Activated naive CD8-positive, alpha-beta T cell treated with anti-CD3 and anti-CD28 coated beads for 36 hours (primary cell): ENCODE measurements around the gene IFNA6. TPM values are rescaled to one million over a fixed set of nuclear protein-coding genes. Genes with fewer than 3 reads are reported as not detected.

Source experiments
- DNase-seq: peaks from one replicate; pipeline ENCODE4 v3.0.0; 2021
- H3K27ac Mint-ChIP-seq: one replicate; pipeline ENCODE4 v1.8.0; 2022; ENCODE audit warnings: mild to moderate bottlenecking, moderate library complexity, mixed read lengths
- H3K27me3 Mint-ChIP-seq: one replicate; pipeline ENCODE4 v1.8.0; 2022; ENCODE audit warnings: mild to moderate bottlenecking, mixed read lengths
- H3K36me3 Mint-ChIP-seq: one replicate; pipeline ENCODE4 v1.8.0; 2021; ENCODE audit warnings: mild to moderate bottlenecking, mixed read lengths
- H3K4me1 Mint-ChIP-seq: one replicate; pipeline ENCODE4 v1.8.0; 2021; ENCODE audit warnings: mixed read lengths
- H3K4me3 Mint-ChIP-seq: one replicate; pipeline ENCODE4 v1.8.0; 2022; ENCODE audit warnings: mild to moderate bottlenecking, moderate library complexity, mixed read lengths
- H3K9me3 Mint-ChIP-seq: one replicate; pipeline ENCODE4 v1.8.0; 2022; ENCODE audit warnings: mixed read lengths
- total RNA-seq, 2 experiments: library from RNA; stranded (reverse); gene quantifications; one replicate each; pipeline ENCODE4 v1.2.3, GENCODE V29; 2021

Gene IFNA6
- total RNA-seq, 2 experiments from 2014 or later = not detected

DNA sequence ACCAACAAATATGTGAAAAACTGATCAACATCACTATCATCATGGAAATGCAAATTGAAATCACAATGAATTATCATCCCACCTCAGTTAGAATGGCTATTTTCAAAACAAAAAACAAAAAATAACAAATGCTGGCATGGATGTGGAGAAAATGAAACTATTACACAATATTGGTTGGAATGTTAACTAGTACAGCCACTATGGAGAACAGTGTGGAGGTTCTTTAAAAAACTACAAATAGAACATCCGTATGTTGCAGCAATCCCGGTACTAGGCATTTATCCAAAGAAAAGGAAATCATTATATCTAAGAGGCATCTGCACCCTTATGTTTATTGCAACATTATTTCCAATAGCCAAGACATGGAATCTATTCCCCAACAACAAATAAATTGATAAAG, 36.5 kb downstream of the IFNA6 start:
- no peak for DNase-seq
- Mint-ChIP-seq H3K4me1 (peaks cover 10% of the 10 kb centered on the region), H3K4me3 (no peak overlapping the region), H3K27ac (no peak overlapping the region), H3K36me3 (no peaks in the 10 kb centered on the region), H3K9me3 (no peaks in the 10 kb centered on the region), H3K27me3 (no peaks in the 10 kb centered on the region)

DNA sequence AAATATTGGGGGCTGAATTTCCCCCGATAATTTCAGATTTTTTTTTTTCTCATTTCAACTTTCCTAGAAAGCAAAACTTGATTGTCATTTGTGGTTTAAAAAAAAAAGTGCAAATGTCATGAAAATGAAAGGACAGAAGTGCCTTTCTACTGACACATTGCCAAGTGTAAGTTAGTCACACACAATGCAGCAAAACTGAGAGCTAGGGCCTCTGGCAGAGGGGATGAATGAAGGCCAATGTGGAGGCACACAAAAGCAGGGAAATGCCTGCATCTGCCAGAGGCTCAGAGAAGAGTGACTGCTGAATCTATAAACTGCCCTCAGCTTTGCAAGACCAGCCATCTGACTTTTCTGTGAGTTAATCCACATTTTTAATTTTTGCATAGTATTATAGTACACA, 38.8 kb downstream of the IFNA6 start:
- H3K27me3 Mint-ChIP-seq = peaks cover 8% of the 10 kb centered on the region
- H3K36me3 Mint-ChIP-seq = no peaks in the 10 kb centered on the region
- no peak overlapping the region for H3K4me3 Mint-ChIP-seq
- no peak for DNase-seq
- no peak overlapping the region for H3K27ac Mint-ChIP-seq
- H3K4me1 Mint-ChIP-seq = peaks cover 6% of the 10 kb centered on the region
- H3K9me3 Mint-ChIP-seq = no peaks in the 10 kb centered on the region

DNA sequence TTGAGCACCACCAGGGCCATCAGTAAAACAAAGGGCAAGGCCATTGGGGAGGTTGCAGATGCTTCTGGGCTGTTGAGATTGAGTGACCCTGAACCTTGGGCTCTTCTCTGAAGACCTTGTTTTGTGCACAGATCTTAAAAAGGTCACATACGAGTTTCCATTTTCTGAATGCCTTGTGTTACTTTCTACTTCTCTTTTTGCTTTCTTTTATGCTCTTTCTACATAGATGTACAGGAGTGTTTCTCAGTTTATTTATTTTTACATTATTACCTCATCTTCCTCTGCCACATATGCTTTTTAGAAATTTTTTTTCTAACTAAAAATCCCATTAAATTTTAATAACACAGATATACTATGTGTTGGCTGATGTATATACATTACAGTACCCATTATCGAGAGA, 45.5 kb downstream of the IFNA6 start, which contains the start of gene IFNA5:
Gene IFNA5 (minus strand): TSS at position 101 of the 400 bp plus-strand sequence. CDS start 57 bp downstream, at position 44.
- DNase-seq = no peak
- no peaks in the 10 kb centered on the region for H3K4me1 Mint-ChIP-seq
- H3K27me3 Mint-ChIP-seq = peaks cover 51% of the 10 kb centered on the region
- no peak within 1 kb of the TSS for H3K27ac Mint-ChIP-seq
- no peak within 1 kb of the TSS for H3K4me3 Mint-ChIP-seq
- no peaks in the 10 kb centered on the region for H3K36me3 Mint-ChIP-seq
- H3K9me3 Mint-ChIP-seq = no peaks in the 10 kb centered on the region

Other genes starting within 250 kb of the IFNA6 start
- gene IFNW1, start 209.1 kb downstream of the IFNA6 start, total RNA-seq = under 1 TPM in 1 of 2 experiments, not detected in 1; 0.10 TPM
- not detected for gene IFNA21, start 184.2 kb downstream of the IFNA6 start, total RNA-seq
- not detected for gene IFNA4, start 163.3 kb downstream of the IFNA6 start, total RNA-seq
- not detected for gene IFNA7, start 148.7 kb downstream of the IFNA6 start, total RNA-seq
- not detected for gene IFNA10, start 143.7 kb downstream of the IFNA6 start, total RNA-seq
- not detected for gene IFNA16, start 133.6 kb downstream of the IFNA6 start, total RNA-seq
- gene IFNA17, start 122.7 kb downstream of the IFNA6 start, total RNA-seq = not detected
- not detected for gene IFNA14, start 110.9 kb downstream of the IFNA6 start, total RNA-seq
- not detected for gene IFNA5, start 45.6 kb downstream of the IFNA6 start, total RNA-seq
- 10 to 100 TPM; 13.6 to 14.2 TPM for gene KLHL9, start 15.5 kb downstream of the IFNA6 start, total RNA-seq
- not detected for gene IFNA13, start 17.2 kb upstream of the IFNA6 start, total RNA-seq
- gene IFNA2, start 34.5 kb upstream of the IFNA6 start, total RNA-seq = not detected
- gene IFNA8, start 58.2 kb upstream of the IFNA6 start, total RNA-seq = not detected
- not detected for gene IFNA1, start 89.6 kb upstream of the IFNA6 start, total RNA-seq
- gene IFNE, start 131.4 kb upstream of the IFNA6 start, total RNA-seq = not detected